Measurements from ENCODE around the gene FRMD4B.
A peak's percentile ranks its signal among the peaks of the same experiment; 100 is the strongest.

Gene FRMD4B

GRCh38 chr3:69386556-69387385 lies 883 bp upstream of the FRMD4B start:
- peaks cover 9 to 22% (median 14%) of the 10 kb centered on the region in 5 donors for H3K27me3 ChIP-seq (ENCODE audit: control insufficient read depth in 5 of 5, insufficient read depth in 4 of 5, low read length in 5 of 5)
- peaks cover 0 to 30% (median 18%) of the 10 kb centered on the region in 5 donors for H3K4me1 ChIP-seq (ENCODE audit: control insufficient read depth in 5 of 5, insufficient read depth in 5 of 5, low read length in 5 of 5)
- H3K36me3 ChIP-seq (ENCODE audit: control insufficient read depth in 5 of 5, insufficient read depth in 5 of 5, low read length in 5 of 5) = no peaks in the 10 kb centered on the region
- peak overlapping the region in 4 of 5 donors; percentile 59 to 74 (median 64) for H3K4me3 ChIP-seq (ENCODE audit: low read depth in 1 of 5, low read length in 5 of 5)
- no peak overlapping the region for H3K27ac ChIP-seq (ENCODE audit: low read depth, low read length)
- H3K9ac ChIP-seq (ENCODE audit: low read length in 5 of 5) = no peak overlapping the region
- no peaks in the 10 kb centered on the region for H3K9me3 ChIP-seq (ENCODE audit: control insufficient read depth in 5 of 5, low read length in 5 of 5)

GRCh38 chr3:69385123-69385722 lies 665 bp downstream of the FRMD4B start:
- Histone ChIP-seq H3K4me3 (ENCODE audit: low read depth in 1 of 5, low read length in 5 of 5) (peak overlapping the region; percentile 36 to 74 (median 67)), H3K9ac (ENCODE audit: low read length in 5 of 5) (peak overlapping the region in 3 of 5 donors; percentile 52 to 73 (median 53)), H3K27ac (ENCODE audit: low read depth, low read length) (no peak overlapping the region), H3K9me3 (ENCODE audit: control insufficient read depth in 5 of 5, low read length in 5 of 5) (no peaks in the 10 kb centered on the region), H3K27me3 (ENCODE audit: control insufficient read depth in 5 of 5, insufficient read depth in 4 of 5, low read length in 5 of 5) (peaks cover 5 to 22% (median 14%) of the 10 kb centered on the region in 5 donors), H3K4me1 (ENCODE audit: control insufficient read depth in 5 of 5, insufficient read depth in 5 of 5, low read length in 5 of 5) (peaks cover 0 to 30% (median 18%) of the 10 kb centered on the region in 5 donors), H3K36me3 (ENCODE audit: control insufficient read depth in 5 of 5, insufficient read depth in 5 of 5, low read length in 5 of 5) (no peaks in the 10 kb centered on the region)

- Histone ChIP-seq H3K9ac (ENCODE audit: low read length in 5 of 5) (peak overlapping the region in 1 of 5 donors; percentile 2), H3K27me3 (ENCODE audit: control insufficient read depth in 5 of 5, insufficient read depth in 4 of 5, low read length in 5 of 5) (peaks cover 0 to 22% (median 14%) of the 10 kb centered on the region in 5 donors), H3K9me3 (ENCODE audit: control insufficient read depth in 5 of 5, low read length in 5 of 5) (no peaks in the 10 kb centered on the region), H3K4me1 (ENCODE audit: control insufficient read depth in 5 of 5, insufficient read depth in 5 of 5, low read length in 5 of 5) (peaks cover 0 to 21% (median 15%) of the 10 kb centered on the region in 5 donors), H3K27ac (ENCODE audit: low read depth, low read length) (no peak overlapping the region), H3K36me3 (ENCODE audit: control insufficient read depth in 5 of 5, insufficient read depth in 5 of 5, low read length in 5 of 5) (no peaks in the 10 kb centered on the region), H3K4me3 (ENCODE audit: low read depth in 1 of 5, low read length in 5 of 5) (peak overlapping the region; percentile 12 to 74 (median 67))
Measured at GRCh38 chr3:69384326-69384725, 1.6 kb downstream of the FRMD4B start.

- Histone ChIP-seq H3K36me3 (ENCODE audit: control insufficient read depth in 5 of 5, insufficient read depth in 5 of 5, low read length in 5 of 5) (no peaks in the 10 kb centered on the region), H3K9ac (ENCODE audit: low read length in 5 of 5) (no peak overlapping the region), H3K4me3 (ENCODE audit: low read depth in 1 of 5, low read length in 5 of 5) (no peak overlapping the region), H3K27ac (ENCODE audit: low read depth, low read length) (no peak overlapping the region), H3K9me3 (ENCODE audit: control insufficient read depth in 5 of 5, low read length in 5 of 5) (peaks cover 0 to 5% (median 0%) of the 10 kb centered on the region in 5 donors), H3K4me1 (ENCODE audit: control insufficient read depth in 5 of 5, insufficient read depth in 5 of 5, low read length in 5 of 5) (no peaks in the 10 kb centered on the region), H3K27me3 (ENCODE audit: control insufficient read depth in 5 of 5, insufficient read depth in 4 of 5, low read length in 5 of 5) (peaks cover 0 to 6% (median 0%) of the 10 kb centered on the region in 5 donors)
Measured at GRCh38 chr3:69379661-69380060, 6.2 kb downstream of the FRMD4B start.

- H3K36me3 ChIP-seq (ENCODE audit: control insufficient read depth in 5 of 5, insufficient read depth in 5 of 5, low read length in 5 of 5) = no peaks in the 10 kb centered on the region
- H3K4me3 ChIP-seq (ENCODE audit: low read depth in 1 of 5, low read length in 5 of 5) = no peak overlapping the region
- no peak overlapping the region for H3K27ac ChIP-seq (ENCODE audit: low read depth, low read length)
- H3K4me1 ChIP-seq (ENCODE audit: control insufficient read depth in 5 of 5, insufficient read depth in 5 of 5, low read length in 5 of 5) = no peaks in the 10 kb centered on the region
- H3K9ac ChIP-seq (ENCODE audit: low read length in 5 of 5) = no peak overlapping the region
- no peaks in the 10 kb centered on the region for H3K27me3 ChIP-seq (ENCODE audit: control insufficient read depth in 5 of 5, insufficient read depth in 4 of 5, low read length in 5 of 5)
- H3K9me3 ChIP-seq (ENCODE audit: control insufficient read depth in 5 of 5, low read length in 5 of 5) = peaks cover 0 to 5% (median 0%) of the 10 kb centered on the region in 5 donors
Measured at GRCh38 chr3:69378112-69378802, 7.6 kb downstream of the FRMD4B start.

GRCh38 chr3:69377262-69377661 lies 8.6 kb downstream of the FRMD4B start:
- no peak overlapping the region for H3K4me3 ChIP-seq (ENCODE audit: low read depth in 1 of 5, low read length in 5 of 5)
- no peak overlapping the region for H3K9ac ChIP-seq (ENCODE audit: low read length in 5 of 5)
- H3K36me3 ChIP-seq (ENCODE audit: control insufficient read depth in 5 of 5, insufficient read depth in 5 of 5, low read length in 5 of 5) = no peaks in the 10 kb centered on the region
- no peaks in the 10 kb centered on the region for H3K27me3 ChIP-seq (ENCODE audit: control insufficient read depth in 5 of 5, insufficient read depth in 4 of 5, low read length in 5 of 5)
- H3K27ac ChIP-seq (ENCODE audit: low read depth, low read length) = no peak overlapping the region
- no peaks in the 10 kb centered on the region for H3K4me1 ChIP-seq (ENCODE audit: control insufficient read depth in 5 of 5, insufficient read depth in 5 of 5, low read length in 5 of 5)
- peaks cover 0 to 5% (median 0%) of the 10 kb centered on the region in 5 donors for H3K9me3 ChIP-seq (ENCODE audit: control insufficient read depth in 5 of 5, low read length in 5 of 5)

- Histone ChIP-seq H3K27me3 (ENCODE audit: control insufficient read depth in 5 of 5, insufficient read depth in 4 of 5, low read length in 5 of 5) (no peaks in the 10 kb centered on the region), H3K9ac (ENCODE audit: low read length in 5 of 5) (no peak overlapping the region), H3K9me3 (ENCODE audit: control insufficient read depth in 5 of 5, low read length in 5 of 5) (peaks cover 0 to 5% (median 0%) of the 10 kb centered on the region in 5 donors), H3K4me1 (ENCODE audit: control insufficient read depth in 5 of 5, insufficient read depth in 5 of 5, low read length in 5 of 5) (no peaks in the 10 kb centered on the region), H3K36me3 (ENCODE audit: control insufficient read depth in 5 of 5, insufficient read depth in 5 of 5, low read length in 5 of 5) (no peaks in the 10 kb centered on the region), H3K4me3 (ENCODE audit: low read depth in 1 of 5, low read length in 5 of 5) (no peak overlapping the region), H3K27ac (ENCODE audit: low read depth, low read length) (no peak overlapping the region)
Measured at GRCh38 chr3:69376731-69377130, 9.2 kb downstream of the FRMD4B start.

- no peak overlapping the region for H3K27ac ChIP-seq (ENCODE audit: low read depth, low read length)
Measured at GRCh38 chr3:69371816-69372215, 14.1 kb downstream of the FRMD4B start.

GRCh38 chr3:69370901-69371301 lies 15.0 kb downstream of the FRMD4B start:
- H3K4me1 ChIP-seq (ENCODE audit: control insufficient read depth in 5 of 5, insufficient read depth in 5 of 5, low read length in 5 of 5) = peaks cover 0 to 20% (median 6%) of the 10 kb centered on the region in 5 donors
- H3K36me3 ChIP-seq (ENCODE audit: control insufficient read depth in 5 of 5, insufficient read depth in 5 of 5, low read length in 5 of 5) = no peaks in the 10 kb centered on the region
- no peaks in the 10 kb centered on the region for H3K9me3 ChIP-seq (ENCODE audit: control insufficient read depth in 5 of 5, low read length in 5 of 5)
- no peak overlapping the region for H3K9ac ChIP-seq (ENCODE audit: low read length in 5 of 5)
- H3K27ac ChIP-seq (ENCODE audit: low read depth, low read length) = no peak overlapping the region
- H3K4me3 ChIP-seq (ENCODE audit: low read depth in 1 of 5, low read length in 5 of 5) = no peak overlapping the region
- no peaks in the 10 kb centered on the region for H3K27me3 ChIP-seq (ENCODE audit: control insufficient read depth in 5 of 5, insufficient read depth in 4 of 5, low read length in 5 of 5)

More at GRCh38 chr3:69371816-69372215, 14.1 kb downstream of the FRMD4B start:
- H3K9ac ChIP-seq (ENCODE audit: low read length in 5 of 5) = no peak overlapping the region
- H3K27me3 ChIP-seq (ENCODE audit: control insufficient read depth in 5 of 5, insufficient read depth in 4 of 5, low read length in 5 of 5) = no peaks in the 10 kb centered on the region
- H3K36me3 ChIP-seq (ENCODE audit: control insufficient read depth in 5 of 5, insufficient read depth in 5 of 5, low read length in 5 of 5) = no peaks in the 10 kb centered on the region
- no peak overlapping the region for H3K4me3 ChIP-seq (ENCODE audit: low read depth in 1 of 5, low read length in 5 of 5)
- peaks cover 0 to 20% (median 6%) of the 10 kb centered on the region in 5 donors for H3K4me1 ChIP-seq (ENCODE audit: control insufficient read depth in 5 of 5, insufficient read depth in 5 of 5, low read length in 5 of 5)
- H3K9me3 ChIP-seq (ENCODE audit: control insufficient read depth in 5 of 5, low read length in 5 of 5) = no peaks in the 10 kb centered on the region
